C4-2B (cell line): Measurements from ENCODE around the gene EXOC1L.

ENCODE experiments used
- ZFX ChIP-seq: fragments of 450-650 bp; IDR thresholded peaks from 2 replicates; pipeline ENCODE4 v1.6.1; 2017
- TF ChIP-seq, protein P1 (sequence below): fragments of 450-650 bp; conservative IDR thresholded peaks from 2 replicates; pipeline ENCODE4 v1.5.1; 2017; ENCODE audit warnings: mild to moderate bottlenecking

DNA sequence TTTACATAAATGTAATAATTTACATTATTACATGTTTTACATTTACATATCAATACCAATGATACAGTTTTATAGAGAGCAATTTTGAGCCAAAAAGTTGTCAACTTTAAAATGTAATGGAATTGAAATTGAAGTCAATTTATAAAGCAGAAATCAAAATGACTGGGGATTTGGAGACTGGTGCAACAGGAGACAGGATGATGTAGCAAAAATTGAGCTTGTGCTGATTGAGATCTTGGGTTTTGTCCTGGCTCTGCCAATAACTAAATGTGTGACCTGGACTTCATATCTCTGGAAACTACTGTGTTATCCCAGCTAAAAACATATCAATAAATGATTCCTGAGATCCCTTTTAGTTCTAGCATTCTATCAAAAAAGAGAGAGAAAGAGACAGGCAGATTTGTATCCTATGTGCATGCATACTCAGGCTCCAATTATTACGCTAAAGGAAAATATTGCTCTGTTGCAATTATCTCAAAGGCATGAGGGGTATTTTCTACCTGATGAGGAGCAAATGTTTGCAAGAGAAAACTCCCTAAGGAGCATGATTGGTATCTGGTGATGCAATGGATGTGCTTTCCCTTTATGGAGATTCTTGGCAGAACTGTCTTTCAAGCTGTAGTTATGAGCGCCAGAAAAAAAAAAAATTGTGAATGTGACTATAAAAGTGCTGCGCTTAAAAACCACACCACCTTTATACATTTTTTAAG lies 14.7 kb downstream of the EXOC1L start:
- TF ChIP-seq, protein P1, sequence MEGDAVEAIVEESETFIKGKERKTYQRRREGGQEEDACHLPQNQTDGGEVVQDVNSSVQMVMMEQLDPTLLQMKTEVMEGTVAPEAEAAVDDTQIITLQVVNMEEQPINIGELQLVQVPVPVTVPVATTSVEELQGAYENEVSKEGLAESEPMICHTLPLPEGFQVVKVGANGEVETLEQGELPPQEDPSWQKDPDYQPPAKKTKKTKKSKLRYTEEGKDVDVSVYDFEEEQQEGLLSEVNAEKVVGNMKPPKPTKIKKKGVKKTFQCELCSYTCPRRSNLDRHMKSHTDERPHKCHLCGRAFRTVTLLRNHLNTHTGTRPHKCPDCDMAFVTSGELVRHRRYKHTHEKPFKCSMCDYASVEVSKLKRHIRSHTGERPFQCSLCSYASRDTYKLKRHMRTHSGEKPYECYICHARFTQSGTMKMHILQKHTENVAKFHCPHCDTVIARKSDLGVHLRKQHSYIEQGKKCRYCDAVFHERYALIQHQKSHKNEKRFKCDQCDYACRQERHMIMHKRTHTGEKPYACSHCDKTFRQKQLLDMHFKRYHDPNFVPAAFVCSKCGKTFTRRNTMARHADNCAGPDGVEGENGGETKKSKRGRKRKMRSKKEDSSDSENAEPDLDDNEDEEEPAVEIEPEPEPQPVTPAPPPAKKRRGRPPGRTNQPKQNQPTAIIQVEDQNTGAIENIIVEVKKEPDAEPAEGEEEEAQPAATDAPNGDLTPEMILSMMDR, result no peak
- no peak for TF ChIP-seq ZFX
